Stimulated activated CD4-positive, alpha-beta T cell treated with anti-CD3 and anti-CD28 coated beads, Interleukin-15, amount 100 ng/mL, for 48 hours (primary cell): ENCODE results near the gene TAAR9.
"Not testable (repeated sequence)": the region's sequence is repeated elsewhere in the genome, so short reads cannot be mapped to it uniquely, and the experiment has no call there.

ENCODE experiments used
- DNase-seq, 2 donors: peaks; one replicate each; pipeline ENCODE4 v3.0.0-alpha.2; 2020; ENCODE audit warnings: low read depth in 2 of 2

The TAAR9 gene

GRCh38 chr6:132515386-132515785 is 22.7 kb upstream of the TAAR9 start:
- no peak for DNase-seq

GRCh38 chr6:132520953-132521352 is 17.1 kb upstream of the TAAR9 start:
- DNase-seq = no peak

DNA sequence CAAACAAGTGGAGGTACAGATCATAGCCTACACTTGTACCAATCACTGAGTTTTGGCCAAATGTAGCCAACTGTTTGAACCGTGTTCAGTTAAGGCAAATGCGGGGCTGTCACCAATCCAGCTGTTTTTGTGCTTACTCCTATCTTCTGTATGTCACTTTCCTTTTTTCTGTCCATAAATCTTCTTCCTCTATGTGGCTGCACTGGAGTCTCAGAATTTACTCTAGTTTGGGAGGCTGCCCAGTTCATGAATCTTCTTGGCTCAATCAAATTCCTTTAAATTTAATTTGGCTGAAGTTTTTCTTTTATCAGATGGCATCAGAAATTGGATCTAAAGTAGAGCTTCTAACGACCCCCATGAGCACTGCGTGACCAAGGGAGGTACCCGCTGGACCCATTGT is 13.4 kb upstream of the TAAR9 start:
- DNase-seq = no peak

DNA sequence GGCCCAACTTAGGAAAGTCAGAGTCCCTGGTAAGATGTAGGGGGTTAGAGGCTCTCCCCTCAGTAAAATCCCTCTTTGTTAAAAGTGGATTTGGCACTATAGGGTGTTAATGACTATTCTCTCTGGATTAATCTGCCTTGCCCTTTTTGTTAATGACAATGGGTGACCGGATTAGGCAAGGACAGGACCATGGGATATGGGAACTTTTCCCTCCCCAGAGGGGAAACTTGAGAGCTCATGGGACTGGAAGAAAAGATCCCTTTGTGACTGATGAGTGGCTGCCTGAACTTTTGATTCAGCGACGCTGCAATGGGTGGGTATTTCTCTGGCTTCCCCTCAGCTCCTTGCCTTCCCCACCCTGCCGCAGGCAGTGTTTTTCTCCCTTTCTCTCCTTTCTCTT is 12.2 kb upstream of the TAAR9 start:
- DNase-seq = no peak

DNA sequence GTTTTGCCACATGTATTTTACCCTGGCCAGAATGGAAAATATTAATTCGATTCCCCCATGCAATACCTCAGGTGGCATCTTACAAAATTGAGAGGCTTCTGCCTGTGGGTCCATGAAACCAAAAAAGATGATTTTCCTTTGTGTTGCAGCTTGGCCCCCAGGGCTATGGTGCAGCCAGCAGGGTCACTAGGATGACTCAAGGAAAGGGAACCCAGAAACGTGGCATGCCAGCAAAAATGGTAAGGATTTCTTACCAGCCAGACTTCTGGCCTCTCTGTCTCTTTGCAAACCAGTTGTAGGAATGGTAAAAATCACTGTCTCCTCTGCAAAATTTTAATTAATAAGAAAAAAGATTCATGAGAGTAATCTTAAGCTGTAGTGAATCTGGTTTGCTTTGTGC is 11.6 kb upstream of the TAAR9 start:
- no peak for DNase-seq

- DNase-seq = no peak
Measured at GRCh38 chr6:132527791-132528190, 10.3 kb upstream of the TAAR9 start.

GRCh38 chr6:132530293-132530974 is 7.6 kb upstream of the TAAR9 start:
- DNase-seq = peak; percentile 38 to 67

- not testable (repeated sequence) for DNase-seq
Measured at GRCh38 chr6:132534546-132534945, 3.5 kb upstream of the TAAR9 start.

- DNase-seq = no peak
Measured at GRCh38 chr6:132537145-132537544, 932 bp upstream of the TAAR9 start.

DNA sequence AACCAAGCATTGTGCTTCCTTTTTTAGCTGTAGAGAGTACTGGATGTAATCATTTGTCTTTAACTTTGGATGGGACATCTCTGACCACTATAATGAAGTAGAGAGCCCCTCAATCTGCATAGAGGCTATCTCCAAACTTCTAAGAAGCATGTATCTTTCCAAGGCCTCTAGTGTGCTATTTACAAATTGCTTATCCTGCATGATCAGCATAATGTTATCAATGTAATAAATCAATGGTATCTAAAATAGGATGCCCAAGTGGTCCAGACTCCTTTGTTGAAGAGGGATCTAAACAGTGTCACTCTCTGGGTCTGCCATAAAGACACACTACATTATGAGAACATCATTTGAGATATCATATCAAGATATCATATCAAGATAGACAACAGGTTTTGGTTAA is 6.7 kb downstream of the TAAR9 start:
- DNase-seq = no peak

DNA sequence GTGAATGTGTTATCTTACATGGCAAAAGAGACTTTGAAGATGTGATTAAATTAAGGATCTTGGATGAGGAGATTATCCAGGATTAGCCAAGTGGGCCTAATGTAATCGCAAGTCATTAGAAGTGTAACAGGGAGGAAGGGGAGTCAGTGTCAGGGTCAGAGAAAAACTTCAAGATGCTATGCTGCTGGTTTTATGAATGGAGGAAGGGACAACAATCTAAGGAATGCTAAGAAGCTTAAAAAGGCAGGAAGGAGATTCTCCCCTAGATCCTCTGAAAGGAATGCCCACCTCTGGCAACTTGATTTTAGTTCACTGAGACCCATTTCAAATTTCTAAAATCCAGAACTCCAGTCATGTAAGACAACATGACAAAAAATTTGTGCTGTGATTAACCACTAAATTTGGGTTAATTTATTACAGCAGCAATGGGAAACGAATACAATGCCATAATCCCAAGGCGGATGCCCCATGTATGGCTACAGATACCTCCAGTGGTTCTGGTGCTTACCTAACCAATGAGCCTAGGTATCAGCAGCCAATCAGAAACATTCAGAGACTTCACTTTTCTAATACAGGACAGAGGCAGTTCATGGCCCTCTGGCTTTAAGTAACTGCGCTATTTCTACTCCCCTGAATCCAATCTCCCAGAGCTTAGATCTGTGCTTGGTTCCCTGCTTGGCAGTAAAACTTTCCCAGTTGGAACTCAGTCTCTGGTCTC is 10.8 kb downstream of the TAAR9 start:
- DNase-seq = no peak

DNA sequence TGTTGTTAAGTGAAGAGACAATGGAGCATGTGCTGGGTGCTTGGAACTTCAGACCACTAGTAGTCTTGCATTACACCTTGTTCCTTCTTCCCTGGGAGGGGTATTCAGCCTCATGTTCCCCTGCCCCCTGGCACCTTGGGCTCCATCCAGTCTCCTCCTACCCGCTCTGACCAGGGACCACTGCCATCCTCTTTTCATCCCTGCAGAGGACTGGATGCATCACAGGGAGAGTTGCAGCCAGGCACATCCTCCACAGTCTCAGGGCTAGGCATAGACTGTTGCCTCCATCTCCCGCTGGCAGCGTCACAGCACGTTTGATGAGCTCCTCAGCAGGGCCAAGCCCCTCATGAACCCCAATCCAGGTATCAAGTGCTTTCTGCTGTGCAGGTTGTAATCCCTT is 13.1 kb downstream of the TAAR9 start:
- DNase-seq = no peak

GRCh38 chr6:132552372-132552771 is 14.3 kb downstream of the TAAR9 start, which contains the start of gene TAAR8:
Gene TAAR8 (plus strand): TSS chr6:132552672. CDS start chr6:132552693, 21 bp downstream.
- no peak for DNase-seq

- DNase-seq = not testable (repeated sequence)
Measured at GRCh38 chr6:132560087-132560486, 22.0 kb downstream of the TAAR9 start.

- DNase-seq = no peak
Measured at GRCh38 chr6:132566404-132566803, 28.3 kb downstream of the TAAR9 start.

- DNase-seq = no peak
Measured at GRCh38 chr6:132567566-132567965, 29.5 kb downstream of the TAAR9 start.

DNA sequence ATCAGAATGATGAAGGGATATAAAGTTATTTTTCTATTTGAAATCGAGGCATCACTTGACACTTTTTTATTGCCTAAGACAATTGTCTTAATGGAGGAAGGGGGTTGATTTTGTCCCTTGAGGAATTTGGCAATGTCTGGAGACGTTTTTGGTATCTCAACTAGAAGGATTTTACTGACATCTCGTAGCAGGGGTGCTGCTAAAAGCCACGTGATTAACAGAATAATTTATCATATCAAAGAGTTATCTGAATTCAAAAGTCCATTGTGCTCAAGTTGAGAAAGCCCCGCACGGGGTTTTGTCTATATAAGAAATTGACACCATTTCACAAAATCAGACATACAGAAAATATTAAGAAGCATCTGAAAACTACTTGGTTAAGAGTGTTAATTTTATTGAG is 30.5 kb downstream of the TAAR9 start:
- DNase-seq = no peak

GRCh38 chr6:132569170-132569569 is 31.1 kb downstream of the TAAR9 start:
- no peak for DNase-seq

GRCh38 chr6:132570221-132570777 is 32.2 kb downstream of the TAAR9 start, which contains the start of gene TAAR6:
Gene TAAR6 (plus strand): TSS chr6:132570322. CDS start chr6:132570322, 0 bp downstream.
- DNase-seq = no peak

DNA sequence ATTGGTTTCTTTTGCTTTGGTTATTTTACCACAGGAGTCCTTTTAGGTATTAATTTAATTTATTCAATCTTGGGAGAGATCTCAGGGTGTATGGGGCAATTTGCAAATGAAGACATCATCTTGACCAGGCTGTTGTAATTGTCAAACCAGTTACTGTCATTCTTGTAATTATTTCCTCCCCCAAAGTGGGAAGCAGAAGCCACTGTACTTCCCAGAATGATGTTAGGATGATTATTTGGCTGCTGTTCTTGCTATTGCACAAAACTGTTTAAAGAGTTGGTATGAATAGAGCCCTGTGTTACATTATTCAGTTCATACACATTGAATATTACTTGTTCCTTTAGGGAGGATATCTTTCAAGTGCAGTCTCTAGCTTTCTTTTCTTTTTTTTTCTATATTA is 33.7 kb downstream of the TAAR9 start:
- DNase-seq = no peak

DNA sequence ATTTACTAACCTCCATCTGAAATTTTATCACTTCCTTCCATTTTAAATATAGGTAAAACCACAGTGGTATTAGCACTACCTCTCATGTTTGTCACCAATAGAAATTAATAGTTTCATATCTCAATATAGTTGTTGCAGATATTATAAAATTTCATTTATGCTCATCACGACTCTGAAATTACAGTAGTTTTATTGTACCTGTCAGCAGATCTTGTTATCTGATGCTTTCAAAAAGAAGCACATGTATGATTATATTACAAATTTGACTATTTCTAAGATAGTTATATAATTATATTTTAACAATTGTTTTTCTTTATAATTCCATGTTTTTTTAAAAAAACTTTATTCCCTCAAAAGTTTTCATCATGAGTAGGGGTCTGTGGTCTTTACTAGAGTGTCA is 46.6 kb downstream of the TAAR9 start:
- DNase-seq = no peak

GRCh38 chr6:132587424-132587823 is 49.3 kb downstream of the TAAR9 start:
- no peak for DNase-seq
